Endodermal cell (in vitro differentiated cells): ENCODE results near the gene BRPF3. TPM values are rescaled to one million over a fixed set of nuclear protein-coding genes. Genes with fewer than 3 reads are reported as not detected.

Experiments
- DNase-seq: peaks from one replicate; pipeline ENCODE4 v3.0.0-alpha.2; 2017
- H3K27ac ChIP-seq: 2 replicates; pipeline ENCODE4 v1.5.1; 2013; ENCODE audit warnings: mild to moderate bottlenecking, low read depth, low read length, moderate library complexity
- H3K27me3 ChIP-seq: 2 replicates; pipeline ENCODE4 v1.6.1; 2013; ENCODE audit warnings: mild to moderate bottlenecking, low read length, moderate library complexity; ENCODE audit not compliant: insufficient read depth, control insufficient read depth, poor library complexity, severe bottlenecking
- H3K36me3 ChIP-seq: 2 replicates; pipeline ENCODE4 v1.7.0; 2013; ENCODE audit warnings: mild to moderate bottlenecking, low read length, moderate library complexity; ENCODE audit not compliant: control insufficient read depth, insufficient read depth
- H3K4me1 ChIP-seq: one replicate; pipeline ENCODE4 v1.7.0; 2013; ENCODE audit warnings: low read length; ENCODE audit not compliant: control insufficient read depth, insufficient read depth
- H3K4me3 ChIP-seq: 2 replicates; pipeline ENCODE4 v1.5.1; 2013; ENCODE audit warnings: mild to moderate bottlenecking, low read length, moderate library complexity
- H3K9ac ChIP-seq: 2 replicates; pipeline ENCODE4 v1.6.1; 2013; ENCODE audit warnings: mild to moderate bottlenecking, low read length, moderate library complexity; ENCODE audit not compliant: poor library complexity, severe bottlenecking; ENCODE audit errors: extremely low read depth
- H3K9me3 ChIP-seq: 2 replicates; pipeline ENCODE4 v1.6.1; 2013; ENCODE audit warnings: mild to moderate bottlenecking, low read length, moderate library complexity; ENCODE audit not compliant: control insufficient read depth
- H3K27ac Mint-ChIP-seq: 2 replicates; pipeline ENCODE4 v1.8.0; 2020; ENCODE audit warnings: mixed read lengths
- H3K27me3 Mint-ChIP-seq: 2 replicates; pipeline ENCODE4 v1.8.0; 2021; ENCODE audit warnings: mild to moderate bottlenecking, mixed read lengths; ENCODE audit not compliant: insufficient read depth
- H3K36me3 Mint-ChIP-seq: 2 replicates; pipeline ENCODE4 v1.8.0; 2020; ENCODE audit warnings: low read depth, mixed read lengths
- H3K4me1 Mint-ChIP-seq: 2 replicates; pipeline ENCODE4 v1.8.0; 2020; ENCODE audit warnings: mixed read lengths
- H3K4me3 Mint-ChIP-seq: 2 replicates; pipeline ENCODE4 v1.8.0; 2020; ENCODE audit warnings: mild to moderate bottlenecking, moderate library complexity, mixed read lengths
- H3K9me3 Mint-ChIP-seq: 2 replicates; pipeline ENCODE4 v1.8.0; 2020; ENCODE audit warnings: mild to moderate bottlenecking, mixed read lengths
- CTCF ChIP-seq: fragments of 200-600 bp; sonication (generic); conservative IDR thresholded peaks from 2 replicates; pipeline ENCODE4 v1.5.0; 2021; ENCODE audit warnings: antibody characterized with exemption, mild to moderate bottlenecking
- WGBS, 2 experiments: methylation state at CpG; one replicate each; pipeline versions ENCODE4 v1.1.5 to v1.1.7; 2013; ENCODE audit warnings: missing lambda C conversion rate in 2 of 2, mixed read lengths in 1 of 2; ENCODE audit not compliant: insufficient coverage in 1 of 2, insufficient read length in 1 of 2; 5-methylcytosine and 5-hydroxymethylcytosine counted together
- total RNA-seq, 2 donors: library from RNA; stranded (reverse); fragmentation: NEBNext Ultra II Directional in 1 of 2; extraction: Animal tissue kit (Norgen Biotek cat#: 25700) in 1 of 2; gene quantifications; 2 replicates in 1 of 2; 3 replicates in 1 of 2; pipeline ENCODE4 v1.2.1, GENCODE V29; 2021

BRPF3 gene
- total RNA-seq, 2 donors from 2014 or later, result 30.4 to 46.8 TPM

GRCh38 chr6:36160147-36160760 is 36.3 kb upstream of the BRPF3 start:
- 95 to 100% methylated on average over 2 to 4 of the region's 4 CpGs for WGBS, 2 experiments
- no peaks in the 10 kb centered on the region for H3K36me3 ChIP-seq
- Mint-ChIP-seq H3K4me1 (no peaks in the 10 kb centered on the region), H3K9me3 (peaks cover 10% of the 10 kb centered on the region), H3K27ac (no peak overlapping the region), H3K27me3 (no peaks in the 10 kb centered on the region), H3K4me3 (no peak overlapping the region), H3K36me3 (no peaks in the 10 kb centered on the region)
- H3K9me3 ChIP-seq, result peaks cover 9% of the 10 kb centered on the region
- no peak for DNase-seq
- H3K4me3 ChIP-seq, result no peak overlapping the region
- no peaks in the 10 kb centered on the region for H3K27me3 ChIP-seq
- H3K9ac ChIP-seq, result no peak overlapping the region
- no peak overlapping the region for H3K27ac ChIP-seq
- no peak for TF ChIP-seq CTCF
- H3K4me1 ChIP-seq, result no peaks in the 10 kb centered on the region

- Histone ChIP-seq H3K9me3 (peaks cover 5% of the 10 kb centered on the region), H3K9ac (no peak overlapping the region), H3K4me1 (no peaks in the 10 kb centered on the region), H3K36me3 (no peaks in the 10 kb centered on the region), H3K4me3 (no peak overlapping the region), H3K27ac (no peak overlapping the region), H3K27me3 (no peaks in the 10 kb centered on the region)
- no peaks in the 10 kb centered on the region for H3K27me3 Mint-ChIP-seq
- H3K36me3 Mint-ChIP-seq, result no peaks in the 10 kb centered on the region
- H3K4me1 Mint-ChIP-seq, result no peaks in the 10 kb centered on the region
- no peak for DNase-seq
- no peak overlapping the region for H3K4me3 Mint-ChIP-seq
- H3K9me3 Mint-ChIP-seq, result peaks cover 1% of the 10 kb centered on the region
- H3K27ac Mint-ChIP-seq, result no peak overlapping the region
- no peak for TF ChIP-seq CTCF
- 91 to 100% methylated on average over 1 to 2 of the region's 2 CpGs for WGBS, 2 experiments
Observed at GRCh38 chr6:36169023-36170007, 27.2 kb upstream of the BRPF3 start.

- DNase-seq, result no peak
- no peak for TF ChIP-seq CTCF
- no peak overlapping the region for H3K27ac ChIP-seq
- no peaks in the 10 kb centered on the region for H3K27me3 Mint-ChIP-seq
- H3K27ac Mint-ChIP-seq, result no peak overlapping the region
- H3K9me3 Mint-ChIP-seq, result peaks cover 1% of the 10 kb centered on the region
- H3K36me3 Mint-ChIP-seq, result no peaks in the 10 kb centered on the region
- no peaks in the 10 kb centered on the region for H3K4me1 Mint-ChIP-seq
- H3K9ac ChIP-seq, result no peak overlapping the region
- peaks cover 5% of the 10 kb centered on the region for H3K9me3 ChIP-seq
- H3K4me3 ChIP-seq, result no peak overlapping the region
- H3K4me1 ChIP-seq, result no peaks in the 10 kb centered on the region
- 96% methylated on average over 2 of the region's 2 CpGs; no CpG with 5 or more reads in 1 of the 2 experiments for WGBS, 2 experiments
- no peak overlapping the region for H3K4me3 Mint-ChIP-seq
- H3K36me3 ChIP-seq, result no peaks in the 10 kb centered on the region
- H3K27me3 ChIP-seq, result no peaks in the 10 kb centered on the region
Observed at GRCh38 chr6:36170704-36171103, 25.8 kb upstream of the BRPF3 start.
